Activated naive CD8-positive, alpha-beta T cell treated with anti-CD3 and anti-CD28 coated beads for 36 hours (primary cell): Measurements from ENCODE around the gene ATXN2. TPM values are rescaled to one million over a fixed set of nuclear protein-coding genes. Genes with fewer than 3 reads are reported as not detected.

Experiments used
- DNase-seq: peaks from one replicate; pipeline ENCODE4 v3.0.0; 2021
- H3K27ac Mint-ChIP-seq: one replicate; pipeline ENCODE4 v1.8.0; 2022; ENCODE audit warnings: mild to moderate bottlenecking, moderate library complexity, mixed read lengths
- H3K27me3 Mint-ChIP-seq: one replicate; pipeline ENCODE4 v1.8.0; 2022; ENCODE audit warnings: mild to moderate bottlenecking, mixed read lengths
- H3K36me3 Mint-ChIP-seq: one replicate; pipeline ENCODE4 v1.8.0; 2021; ENCODE audit warnings: mild to moderate bottlenecking, mixed read lengths
- H3K4me1 Mint-ChIP-seq: one replicate; pipeline ENCODE4 v1.8.0; 2021; ENCODE audit warnings: mixed read lengths
- H3K4me3 Mint-ChIP-seq: one replicate; pipeline ENCODE4 v1.8.0; 2022; ENCODE audit warnings: mild to moderate bottlenecking, moderate library complexity, mixed read lengths
- H3K9me3 Mint-ChIP-seq: one replicate; pipeline ENCODE4 v1.8.0; 2022; ENCODE audit warnings: mixed read lengths
- total RNA-seq, 2 experiments: library from RNA; stranded (reverse); gene quantifications; one replicate each; pipeline ENCODE4 v1.2.3, GENCODE V29; 2021

ATXN2 gene
- total RNA-seq, 2 experiments from 2014 or later, result 24.8 to 30.8 TPM

- H3K4me1 Mint-ChIP-seq, result peaks cover 90% of the 10 kb centered on the region
- peaks cover 25% of the 10 kb centered on the region for H3K36me3 Mint-ChIP-seq
- H3K27ac Mint-ChIP-seq, result peak overlapping the region; percentile 96
- no peaks in the 10 kb centered on the region for H3K27me3 Mint-ChIP-seq
- H3K4me3 Mint-ChIP-seq, result peak overlapping the region; percentile 36
- DNase-seq, result peak; percentile 70
- H3K9me3 Mint-ChIP-seq, result no peaks in the 10 kb centered on the region
Observed at GRCh38 chr12:111438481-111438880, 160.6 kb downstream of the ATXN2 start.

DNA sequence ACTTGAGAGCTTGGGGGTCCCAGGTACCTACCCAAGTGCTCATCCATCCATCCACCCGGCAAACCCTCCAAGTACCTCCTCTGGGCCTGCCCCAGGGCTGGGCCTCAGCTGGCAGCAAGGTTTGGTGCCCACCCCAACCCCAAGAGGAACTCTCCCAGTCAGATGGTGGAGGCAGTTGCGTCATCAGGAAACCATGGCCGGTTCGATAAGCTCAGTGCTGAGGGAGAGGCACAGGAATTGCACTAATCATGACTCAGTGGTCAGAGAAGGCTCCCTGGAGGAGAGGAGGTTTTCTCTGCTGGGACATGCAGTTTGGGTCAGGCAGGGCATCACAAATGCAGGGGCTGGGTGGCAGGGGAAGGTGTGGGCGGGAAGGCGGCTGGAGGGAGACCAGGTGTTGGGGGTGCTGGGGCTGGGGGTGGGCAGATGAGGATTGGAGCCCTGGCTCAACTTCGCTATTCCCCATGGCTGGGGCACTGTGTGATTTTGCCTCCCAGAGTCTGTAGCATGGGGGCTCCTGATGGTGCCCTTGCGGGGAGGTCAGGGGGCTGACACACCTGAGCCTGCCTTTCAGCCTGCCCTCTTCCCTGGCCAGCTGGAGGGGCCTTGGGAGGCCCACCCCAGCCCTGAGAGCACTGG is 161.2 kb downstream of the ATXN2 start:
- Mint-ChIP-seq H3K4me3 (peak overlapping the region; percentile 67), H3K9me3 (no peaks in the 10 kb centered on the region), H3K4me1 (peaks cover 89% of the 10 kb centered on the region), H3K27me3 (no peaks in the 10 kb centered on the region), H3K27ac (peak overlapping the region; percentile 96), H3K36me3 (peaks cover 30% of the 10 kb centered on the region)
- no peak for DNase-seq

- no peaks in the 10 kb centered on the region for H3K9me3 Mint-ChIP-seq
- peaks cover 91% of the 10 kb centered on the region for H3K4me1 Mint-ChIP-seq
- H3K27ac Mint-ChIP-seq, result peak overlapping the region; percentile 96
- no peak for DNase-seq
- H3K36me3 Mint-ChIP-seq, result peaks cover 41% of the 10 kb centered on the region
- peak overlapping the region; percentile 33 for H3K4me3 Mint-ChIP-seq
- no peaks in the 10 kb centered on the region for H3K27me3 Mint-ChIP-seq
Observed at GRCh38 chr12:111436811-111437210, 162.3 kb downstream of the ATXN2 start.

- Mint-ChIP-seq H3K36me3 (peaks cover 47% of the 10 kb centered on the region), H3K27ac (peak overlapping the region; percentile 96), H3K4me1 (peaks cover 92% of the 10 kb centered on the region), H3K9me3 (no peaks in the 10 kb centered on the region), H3K27me3 (no peaks in the 10 kb centered on the region), H3K4me3 (peak overlapping the region; percentile 69)
- DNase-seq, result no peak
Observed at GRCh38 chr12:111436266-111436665, 162.8 kb downstream of the ATXN2 start.

- H3K4me3 Mint-ChIP-seq, result peak overlapping the region; percentile 69
- no peaks in the 10 kb centered on the region for H3K27me3 Mint-ChIP-seq
- H3K36me3 Mint-ChIP-seq, result peaks cover 50% of the 10 kb centered on the region
- peak overlapping the region; percentile 96 for H3K27ac Mint-ChIP-seq
- H3K9me3 Mint-ChIP-seq, result no peaks in the 10 kb centered on the region
- no peak for DNase-seq
- H3K4me1 Mint-ChIP-seq, result peaks cover 91% of the 10 kb centered on the region
Observed at GRCh38 chr12:111435661-111436201, 163.4 kb downstream of the ATXN2 start.

GRCh38 chr12:111434680-111435338 is 164.3 kb downstream of the ATXN2 start:
- Mint-ChIP-seq H3K4me1 (peaks cover 90% of the 10 kb centered on the region), H3K36me3 (peaks cover 46% of the 10 kb centered on the region), H3K27ac (peak overlapping the region; percentile 96), H3K9me3 (no peaks in the 10 kb centered on the region), H3K27me3 (no peaks in the 10 kb centered on the region), H3K4me3 (peak overlapping the region; percentile 69)
- peak; percentile 87 for DNase-seq

DNA sequence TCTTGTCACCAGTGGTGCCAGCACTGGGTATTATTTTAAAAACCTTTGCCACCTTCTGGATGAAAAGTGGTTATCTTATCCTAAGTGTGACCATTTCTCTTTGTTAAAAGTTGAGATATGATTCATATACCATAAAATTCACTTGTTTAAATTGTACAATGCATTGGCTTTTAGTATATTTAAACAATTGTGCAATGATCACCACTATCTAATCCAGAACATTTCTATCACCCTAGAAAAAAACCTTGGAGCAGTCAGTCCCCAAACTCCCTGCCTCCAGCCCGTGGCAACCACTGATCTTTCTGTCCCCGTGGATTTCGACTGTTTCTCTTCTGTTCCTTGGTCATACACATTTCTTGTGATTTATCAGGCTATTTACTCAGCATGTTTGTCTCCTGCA is 165.1 kb downstream of the ATXN2 start:
- no peaks in the 10 kb centered on the region for H3K27me3 Mint-ChIP-seq
- H3K9me3 Mint-ChIP-seq, result no peaks in the 10 kb centered on the region
- peaks cover 46% of the 10 kb centered on the region for H3K36me3 Mint-ChIP-seq
- no peak for DNase-seq
- peak overlapping the region; percentile 96 for H3K27ac Mint-ChIP-seq
- H3K4me3 Mint-ChIP-seq, result peak overlapping the region; percentile 69
- H3K4me1 Mint-ChIP-seq, result peaks cover 90% of the 10 kb centered on the region

GRCh38 chr12:111431772-111432171 is 167.3 kb downstream of the ATXN2 start:
- H3K36me3 Mint-ChIP-seq, result peaks cover 43% of the 10 kb centered on the region
- H3K27me3 Mint-ChIP-seq, result no peaks in the 10 kb centered on the region
- H3K4me3 Mint-ChIP-seq, result peak overlapping the region; percentile 73
- peaks cover 81% of the 10 kb centered on the region for H3K4me1 Mint-ChIP-seq
- peak overlapping the region; percentile 97 for H3K27ac Mint-ChIP-seq
- DNase-seq, result no peak
- H3K9me3 Mint-ChIP-seq, result no peaks in the 10 kb centered on the region

- H3K36me3 Mint-ChIP-seq, result peaks cover 44% of the 10 kb centered on the region
Observed at GRCh38 chr12:111430433-111431353, 168.4 kb downstream of the ATXN2 start.

GRCh38 chr12:111429828-111430432 is 169.2 kb downstream of the ATXN2 start:
- H3K36me3 Mint-ChIP-seq, result peaks cover 46% of the 10 kb centered on the region
- peak; percentile 80 for DNase-seq
- peak overlapping the region; percentile 97 for H3K27ac Mint-ChIP-seq
- H3K27me3 Mint-ChIP-seq, result no peaks in the 10 kb centered on the region
- H3K9me3 Mint-ChIP-seq, result no peaks in the 10 kb centered on the region
- peak overlapping the region; percentile 71 for H3K4me3 Mint-ChIP-seq
- peaks cover 82% of the 10 kb centered on the region for H3K4me1 Mint-ChIP-seq

More at GRCh38 chr12:111430433-111431353, 168.4 kb downstream of the ATXN2 start:
- H3K27ac Mint-ChIP-seq, result peak overlapping the region; percentile 97
- no peaks in the 10 kb centered on the region for H3K27me3 Mint-ChIP-seq
- H3K9me3 Mint-ChIP-seq, result no peaks in the 10 kb centered on the region
- peak; percentile 83 for DNase-seq
- H3K4me3 Mint-ChIP-seq, result peak overlapping the region; percentile 73
- peaks cover 82% of the 10 kb centered on the region for H3K4me1 Mint-ChIP-seq

GRCh38 chr12:111428728-111429175 is 170.4 kb downstream of the ATXN2 start:
- H3K36me3 Mint-ChIP-seq, result peaks cover 54% of the 10 kb centered on the region
- H3K4me1 Mint-ChIP-seq, result peaks cover 79% of the 10 kb centered on the region
- peak overlapping the region; percentile 71 for H3K4me3 Mint-ChIP-seq
- DNase-seq, result no peak
- no peaks in the 10 kb centered on the region for H3K27me3 Mint-ChIP-seq
- H3K27ac Mint-ChIP-seq, result peak overlapping the region; percentile 97
- no peaks in the 10 kb centered on the region for H3K9me3 Mint-ChIP-seq

GRCh38 chr12:111428081-111428727 is 170.9 kb downstream of the ATXN2 start:
- Mint-ChIP-seq H3K9me3 (no peaks in the 10 kb centered on the region), H3K4me3 (peak overlapping the region; percentile 71), H3K27ac (peak overlapping the region; percentile 97), H3K27me3 (no peaks in the 10 kb centered on the region), H3K4me1 (peaks cover 75% of the 10 kb centered on the region), H3K36me3 (peaks cover 50% of the 10 kb centered on the region)
- no peak for DNase-seq

- H3K4me3 Mint-ChIP-seq, result no peak overlapping the region
- H3K9me3 Mint-ChIP-seq, result no peaks in the 10 kb centered on the region
- peak overlapping the region; percentile 97 for H3K27ac Mint-ChIP-seq
- DNase-seq, result no peak
- H3K4me1 Mint-ChIP-seq, result peaks cover 69% of the 10 kb centered on the region
- peaks cover 47% of the 10 kb centered on the region for H3K36me3 Mint-ChIP-seq
- H3K27me3 Mint-ChIP-seq, result no peaks in the 10 kb centered on the region
Observed at GRCh38 chr12:111427417-111428074, 171.6 kb downstream of the ATXN2 start.
